OCI-LY1 (cell line): ENCODE measurements around the gene M1AP.

Experiments
- H2AFZ ChIP-seq: fragments of 200-600 bp; sonication (generic), shearing (Covaris generic); 2 replicates; pipeline ENCODE4 v1.6.0; 2014; ENCODE audit warnings: antibody characterized with exemption, mild to moderate bottlenecking, low read length
- H3F3A ChIP-seq: fragments of 200-600 bp; sonication (generic), shearing (Covaris generic); 2 replicates; pipeline ENCODE4 v1.6.0; 2014; ENCODE audit warnings: mild to moderate bottlenecking, antibody characterized with exemption, low read length, moderate library complexity; ENCODE audit not compliant: insufficient read depth
- H3K27ac ChIP-seq: fragments of 200-600 bp; sonication (generic); 2 replicates; pipeline ENCODE4 v1.5.1; 2014; ENCODE audit warnings: low read length, mixed run types, mild to moderate bottlenecking, low read depth; ENCODE audit not compliant: poor library complexity, severe bottlenecking
- H3K27me3 ChIP-seq: fragments of 200-600 bp; sonication (generic); 2 replicates; pipeline ENCODE4 v1.6.0; 2014; ENCODE audit warnings: antibody characterized with exemption, mild to moderate bottlenecking, low read length, moderate library complexity; ENCODE audit not compliant: insufficient read depth
- H3K36me3 ChIP-seq: fragments of 200-600 bp; sonication (generic); 2 replicates; pipeline ENCODE4 v1.6.1; 2014; ENCODE audit warnings: mild to moderate bottlenecking, antibody characterized with exemption, low read length, moderate library complexity, mixed read lengths; ENCODE audit not compliant: insufficient read depth
- H3K4me1 ChIP-seq: fragments of 200-600 bp; sonication (generic); 2 replicates; pipeline ENCODE4 v1.5.1; 2014; ENCODE audit warnings: mild to moderate bottlenecking, low read length, moderate library complexity; ENCODE audit not compliant: insufficient read depth, severe bottlenecking
- H3K4me2 ChIP-seq: fragments of 200-600 bp; sonication (generic), shearing (Covaris generic); 2 replicates; pipeline ENCODE4 v1.6.1; 2014; ENCODE audit warnings: low read length
- H3K4me3 ChIP-seq: fragments of 200-600 bp; sonication (generic); 2 replicates; pipeline ENCODE4 v1.5.1; 2014; ENCODE audit warnings: low read length, low read depth, mild to moderate bottlenecking, mixed read lengths; ENCODE audit not compliant: poor library complexity, severe bottlenecking
- H3K79me2 ChIP-seq: fragments of 200-600 bp; shearing (Covaris generic); 2 replicates; pipeline ENCODE4 v1.6.1; 2016; ENCODE audit warnings: mixed run types, low read length, mixed read lengths; ENCODE audit not compliant: insufficient read depth
- H3K9ac ChIP-seq: fragments of 200-600 bp; sonication (generic), shearing (Covaris generic); 2 replicates; pipeline ENCODE4 v1.6.1; 2014; ENCODE audit warnings: mild to moderate bottlenecking, low read length, mixed read lengths
- H3K9me2 ChIP-seq: fragments of 200-600 bp; sonication (generic), shearing (Covaris generic); 2 replicates; pipeline ENCODE4 v1.6.1; 2014; ENCODE audit warnings: low read depth, mild to moderate bottlenecking, low read length, mixed read lengths
- H3K9me3 ChIP-seq: fragments of 200-600 bp; shearing (Covaris generic); 2 replicates; pipeline ENCODE4 v1.6.1; 2014; ENCODE audit warnings: low read length, mixed read lengths
- H4K20me1 ChIP-seq: fragments of 200-600 bp; sonication (generic), shearing (Covaris generic); 2 replicates; pipeline ENCODE4 v1.6.0; 2016; ENCODE audit warnings: mild to moderate bottlenecking, low read length; ENCODE audit not compliant: insufficient read depth
- EZH2 ChIP-seq: fragments of 200-600 bp; sonication (generic), shearing (Covaris generic); IDR thresholded peaks from 2 replicates; pipeline ENCODE4 v1.8.0; 2017; ENCODE audit warnings: borderline replicate concordance, mixed run types, mild to moderate bottlenecking, antibody characterized with exemption, low read length, moderate library complexity, mixed read lengths
- TF ChIP-seq, protein P1 (sequence below): fragments of 200-600 bp; sonication (generic), shearing (Covaris generic); IDR thresholded peaks from 2 replicates; pipeline ENCODE4 v1.5.1; 2017; ENCODE audit warnings: mild to moderate bottlenecking, antibody characterized with exemption, low read length, moderate library complexity, mixed read lengths

The M1AP gene

DNA sequence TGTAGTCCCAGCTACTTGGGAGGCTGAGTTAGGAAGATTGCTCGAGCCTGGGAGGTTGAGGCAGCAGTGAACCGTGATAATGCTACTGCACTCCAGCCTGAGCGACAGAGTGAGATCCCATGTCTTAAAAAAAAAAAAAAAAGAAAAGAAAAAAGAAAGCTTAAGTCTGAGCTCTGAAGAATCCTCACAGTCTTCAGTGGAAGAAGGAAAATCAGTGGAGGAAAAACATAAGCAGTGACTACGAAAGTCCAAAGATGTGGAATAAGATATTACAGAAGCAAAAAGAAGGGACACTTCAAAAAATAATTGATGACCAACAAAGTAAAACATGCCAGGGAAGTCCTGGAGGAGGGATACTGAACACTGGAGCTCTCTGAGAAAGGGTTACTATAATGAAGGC lies 137.9 kb downstream of the M1AP start:
- Histone ChIP-seq H3K4me2 (no peak overlapping the region), H3K4me1 (peaks cover 23% of the 10 kb centered on the region), H3K9me2 (no peaks in the 10 kb centered on the region), H2AFZ (no peak overlapping the region), H3K79me2 (no peaks in the 10 kb centered on the region), H4K20me1 (no peaks in the 10 kb centered on the region), H3K4me3 (no peak overlapping the region), H3K9me3 (no peaks in the 10 kb centered on the region), H3K36me3 (peaks cover 9% of the 10 kb centered on the region), H3K27me3 (peaks cover 4% of the 10 kb centered on the region; the same call in 1 of the 2 replicates), H3K9ac (no peak overlapping the region), H3K27ac (no peak overlapping the region), H3F3A (no peaks in the 10 kb centered on the region)
- TF ChIP-seq EZH2: no peak
- TF ChIP-seq, protein P1, sequence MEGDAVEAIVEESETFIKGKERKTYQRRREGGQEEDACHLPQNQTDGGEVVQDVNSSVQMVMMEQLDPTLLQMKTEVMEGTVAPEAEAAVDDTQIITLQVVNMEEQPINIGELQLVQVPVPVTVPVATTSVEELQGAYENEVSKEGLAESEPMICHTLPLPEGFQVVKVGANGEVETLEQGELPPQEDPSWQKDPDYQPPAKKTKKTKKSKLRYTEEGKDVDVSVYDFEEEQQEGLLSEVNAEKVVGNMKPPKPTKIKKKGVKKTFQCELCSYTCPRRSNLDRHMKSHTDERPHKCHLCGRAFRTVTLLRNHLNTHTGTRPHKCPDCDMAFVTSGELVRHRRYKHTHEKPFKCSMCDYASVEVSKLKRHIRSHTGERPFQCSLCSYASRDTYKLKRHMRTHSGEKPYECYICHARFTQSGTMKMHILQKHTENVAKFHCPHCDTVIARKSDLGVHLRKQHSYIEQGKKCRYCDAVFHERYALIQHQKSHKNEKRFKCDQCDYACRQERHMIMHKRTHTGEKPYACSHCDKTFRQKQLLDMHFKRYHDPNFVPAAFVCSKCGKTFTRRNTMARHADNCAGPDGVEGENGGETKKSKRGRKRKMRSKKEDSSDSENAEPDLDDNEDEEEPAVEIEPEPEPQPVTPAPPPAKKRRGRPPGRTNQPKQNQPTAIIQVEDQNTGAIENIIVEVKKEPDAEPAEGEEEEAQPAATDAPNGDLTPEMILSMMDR: no peak

DNA sequence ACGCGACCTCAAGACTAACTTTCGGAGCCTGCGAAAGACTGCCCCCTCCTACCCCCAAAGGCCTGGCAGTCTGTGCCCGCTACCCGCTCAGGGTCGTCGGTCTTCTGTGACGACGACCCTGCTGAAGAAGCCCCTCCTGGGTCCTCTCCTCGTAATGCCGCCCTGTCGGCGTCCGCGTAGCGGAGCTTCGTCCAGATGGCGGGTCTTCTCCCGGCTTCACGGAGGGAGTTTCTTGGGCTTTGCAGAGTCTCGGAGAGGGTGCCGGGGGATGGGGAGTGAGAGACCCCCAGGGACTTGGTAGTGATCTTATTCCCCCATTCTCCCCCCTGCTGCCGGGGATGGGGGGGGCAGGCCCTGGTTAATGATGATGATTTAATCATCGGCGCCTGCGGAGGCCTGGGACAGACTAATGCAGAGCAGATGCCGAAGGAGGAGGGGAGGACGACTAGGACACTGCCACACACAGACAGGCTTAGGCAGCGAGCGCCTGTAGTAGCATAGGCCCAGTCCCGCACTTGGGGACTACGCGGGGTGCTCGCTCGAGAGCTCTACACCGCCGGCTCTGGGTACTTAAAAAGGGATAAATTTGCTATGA lies 140.1 kb downstream of the M1AP start:
- peak overlapping the region; percentile 86 for H3K4me3 ChIP-seq
- no peaks in the 10 kb centered on the region for H4K20me1 ChIP-seq
- H3F3A ChIP-seq: no peaks in the 10 kb centered on the region
- peak overlapping the region; percentile 95 for H3K27ac ChIP-seq
- H3K9ac ChIP-seq: peak overlapping the region; percentile 90
- H3K27me3 ChIP-seq: peaks cover 3% of the 10 kb centered on the region; the same call in 1 of the 2 replicates
- TF ChIP-seq, protein P1: no peak
- no peak for TF ChIP-seq EZH2
- peaks cover 30% of the 10 kb centered on the region for H3K4me1 ChIP-seq
- no peaks in the 10 kb centered on the region for H3K9me2 ChIP-seq
- peak overlapping the region; percentile 39; the same call in 1 of the 2 replicates for H2AFZ ChIP-seq
- H3K4me2 ChIP-seq: peak overlapping the region; percentile 95
- H3K36me3 ChIP-seq: peaks cover 17% of the 10 kb centered on the region
- H3K9me3 ChIP-seq: no peaks in the 10 kb centered on the region
- H3K79me2 ChIP-seq: no peaks in the 10 kb centered on the region
